ENCODE data around the gene ZDHHC18. TPM values are rescaled to one million over a fixed set of nuclear protein-coding genes. Genes with fewer than 3 reads are reported as not detected.

ZDHHC18 gene
- polyA plus RNA-seq, 2 donors = 14.4 to 15.0 TPM

- WGBS, 2 donors = 91 to 92% methylated on average over 2 of the region's 2 CpGs
- Histone ChIP-seq H3K4me3 (ENCODE audit: low read depth in 1 of 2, low read length in 2 of 2) (no peak overlapping the region), H3K27me3 (ENCODE audit: control insufficient read depth in 1 of 2, insufficient read depth in 2 of 2, low read length in 2 of 2) (no peaks in the 10 kb centered on the region), H3K9me3 (ENCODE audit: control insufficient read depth in 2 of 2, insufficient read depth in 1 of 2, low read depth in 1 of 2, low read length in 1 of 2) (no peaks in the 10 kb centered on the region), H3K27ac (ENCODE audit: low read depth in 2 of 2, low read length in 1 of 2) (no peak overlapping the region), H3K4me1 (ENCODE audit: control insufficient read depth in 2 of 2, insufficient read depth in 2 of 2, low read length in 1 of 2) (no peaks in the 10 kb centered on the region), H3K36me3 (ENCODE audit: control insufficient read depth in 2 of 2, insufficient read depth in 2 of 2, low read length in 1 of 2) (no peaks in the 10 kb centered on the region)
Measured at GRCh38 chr1:26814377-26814776, 12.1 kb upstream of the ZDHHC18 start.

- H3K4me3 ChIP-seq (ENCODE audit: low read depth in 1 of 2, low read length in 2 of 2) = no peak overlapping the region
- H3K36me3 ChIP-seq (ENCODE audit: control insufficient read depth in 2 of 2, insufficient read depth in 2 of 2, low read length in 1 of 2) = no peaks in the 10 kb centered on the region
- no peaks in the 10 kb centered on the region for H3K27me3 ChIP-seq (ENCODE audit: control insufficient read depth in 1 of 2, insufficient read depth in 2 of 2, low read length in 2 of 2)
- no peaks in the 10 kb centered on the region for H3K9me3 ChIP-seq (ENCODE audit: control insufficient read depth in 2 of 2, insufficient read depth in 1 of 2, low read depth in 1 of 2, low read length in 1 of 2)
- no peaks in the 10 kb centered on the region for H3K4me1 ChIP-seq (ENCODE audit: control insufficient read depth in 2 of 2, insufficient read depth in 2 of 2, low read length in 1 of 2)
- 82 to 91% methylated on average over 3 of the region's 3 CpGs for WGBS, 2 donors
- no peak overlapping the region for H3K27ac ChIP-seq (ENCODE audit: low read depth in 2 of 2, low read length in 1 of 2)
Measured at GRCh38 chr1:26814893-26815292, 11.6 kb upstream of the ZDHHC18 start.

GRCh38 chr1:26820784-26821269, 5.7 kb upstream of the ZDHHC18 start:
- no peaks in the 10 kb centered on the region for H3K27me3 ChIP-seq (ENCODE audit: control insufficient read depth in 1 of 2, insufficient read depth in 2 of 2, low read length in 2 of 2)
- WGBS, 2 donors = 60% methylated on average over 4 of the region's 4 CpGs

GRCh38 chr1:26822737-26823395, 3.6 kb upstream of the ZDHHC18 start:
- H3K27me3 ChIP-seq (ENCODE audit: control insufficient read depth in 1 of 2, insufficient read depth in 2 of 2, low read length in 2 of 2) = no peaks in the 10 kb centered on the region
- whole genome bisulfite sequencing, 2 donors = 94 to 96% methylated on average over 4 of the region's 4 CpGs
- H3K4me3 ChIP-seq (ENCODE audit: low read depth in 1 of 2, low read length in 2 of 2) = no peak overlapping the region
- H3K27ac ChIP-seq (ENCODE audit: low read depth in 2 of 2, low read length in 1 of 2) = no peak overlapping the region
- no peaks in the 10 kb centered on the region for H3K36me3 ChIP-seq (ENCODE audit: control insufficient read depth in 2 of 2, insufficient read depth in 2 of 2, low read length in 1 of 2)
- H3K4me1 ChIP-seq (ENCODE audit: control insufficient read depth in 2 of 2, insufficient read depth in 2 of 2, low read length in 1 of 2) = peaks cover 0 to 9% of the 10 kb centered on the region in 2 donors
- no peaks in the 10 kb centered on the region for H3K9me3 ChIP-seq (ENCODE audit: control insufficient read depth in 2 of 2, insufficient read depth in 1 of 2, low read depth in 1 of 2, low read length in 1 of 2)

More at GRCh38 chr1:26820784-26821269, 5.7 kb upstream of the ZDHHC18 start:
- H3K36me3 ChIP-seq (ENCODE audit: control insufficient read depth in 2 of 2, insufficient read depth in 2 of 2, low read length in 1 of 2) = no peaks in the 10 kb centered on the region
- no peaks in the 10 kb centered on the region for H3K9me3 ChIP-seq (ENCODE audit: control insufficient read depth in 2 of 2, insufficient read depth in 1 of 2, low read depth in 1 of 2, low read length in 1 of 2)
- H3K4me1 ChIP-seq (ENCODE audit: control insufficient read depth in 2 of 2, insufficient read depth in 2 of 2, low read length in 1 of 2) = no peaks in the 10 kb centered on the region
- H3K4me3 ChIP-seq (ENCODE audit: low read depth in 1 of 2, low read length in 2 of 2) = no peak overlapping the region
- no peak overlapping the region for H3K27ac ChIP-seq (ENCODE audit: low read depth in 2 of 2, low read length in 1 of 2)

- Histone ChIP-seq H3K36me3 (ENCODE audit: control insufficient read depth in 2 of 2, insufficient read depth in 2 of 2, low read length in 1 of 2) (no peaks in the 10 kb centered on the region), H3K27ac (ENCODE audit: low read depth in 2 of 2, low read length in 1 of 2) (peak overlapping the region; percentile 77 to 95)
Measured at GRCh38 chr1:26824731-26825130, 1.8 kb upstream of the ZDHHC18 start.

GRCh38 chr1:26827106-26827604, 667 bp downstream of the ZDHHC18 start:
- Histone ChIP-seq H3K4me1 (ENCODE audit: control insufficient read depth in 2 of 2, insufficient read depth in 2 of 2, low read length in 1 of 2) (peaks cover 0 to 23% of the 10 kb centered on the region in 2 donors), H3K36me3 (ENCODE audit: control insufficient read depth in 2 of 2, insufficient read depth in 2 of 2, low read length in 1 of 2) (peaks cover 0 to 7% of the 10 kb centered on the region in 2 donors), H3K27ac (ENCODE audit: low read depth in 2 of 2, low read length in 1 of 2) (peak overlapping the region; percentile 69 to 77), H3K27me3 (ENCODE audit: control insufficient read depth in 1 of 2, insufficient read depth in 2 of 2, low read length in 2 of 2) (no peaks in the 10 kb centered on the region), H3K4me3 (ENCODE audit: low read depth in 1 of 2, low read length in 2 of 2) (peak overlapping the region; percentile 70 to 89), H3K9me3 (ENCODE audit: control insufficient read depth in 2 of 2, insufficient read depth in 1 of 2, low read depth in 1 of 2, low read length in 1 of 2) (no peaks in the 10 kb centered on the region)
- WGBS, 2 donors = 2% methylated on average over 14 to 17 of the region's 17 CpGs

More at GRCh38 chr1:26824731-26825130, 1.8 kb upstream of the ZDHHC18 start:
- H3K9me3 ChIP-seq (ENCODE audit: control insufficient read depth in 2 of 2, insufficient read depth in 1 of 2, low read depth in 1 of 2, low read length in 1 of 2) = no peaks in the 10 kb centered on the region
- peaks cover 0 to 18% of the 10 kb centered on the region in 2 donors for H3K4me1 ChIP-seq (ENCODE audit: control insufficient read depth in 2 of 2, insufficient read depth in 2 of 2, low read length in 1 of 2)
- WGBS, 2 donors = 58 to 59% methylated on average over 3 of the region's 3 CpGs
- H3K27me3 ChIP-seq (ENCODE audit: control insufficient read depth in 1 of 2, insufficient read depth in 2 of 2, low read length in 2 of 2) = no peaks in the 10 kb centered on the region
- no peak overlapping the region for H3K4me3 ChIP-seq (ENCODE audit: low read depth in 1 of 2, low read length in 2 of 2)

GRCh38 chr1:26827663-26828062, 1.2 kb downstream of the ZDHHC18 start:
- Histone ChIP-seq H3K27ac (ENCODE audit: low read depth in 2 of 2, low read length in 1 of 2) (peak overlapping the region in 1 of 2 donors; percentile 4), H3K4me1 (ENCODE audit: control insufficient read depth in 2 of 2, insufficient read depth in 2 of 2, low read length in 1 of 2) (peaks cover 0 to 23% of the 10 kb centered on the region in 2 donors), H3K9me3 (ENCODE audit: control insufficient read depth in 2 of 2, insufficient read depth in 1 of 2, low read depth in 1 of 2, low read length in 1 of 2) (no peaks in the 10 kb centered on the region), H3K36me3 (ENCODE audit: control insufficient read depth in 2 of 2, insufficient read depth in 2 of 2, low read length in 1 of 2) (peaks cover 3 to 12% of the 10 kb centered on the region in 2 donors), H3K4me3 (ENCODE audit: low read depth in 1 of 2, low read length in 2 of 2) (peak overlapping the region; percentile 70 to 89), H3K27me3 (ENCODE audit: control insufficient read depth in 1 of 2, insufficient read depth in 2 of 2, low read length in 2 of 2) (no peaks in the 10 kb centered on the region)
- 18 to 32% methylated on average over 11 of the region's 11 CpGs for WGBS, 2 donors

- Histone ChIP-seq H3K4me1 (ENCODE audit: control insufficient read depth in 2 of 2, insufficient read depth in 2 of 2, low read length in 1 of 2) (peaks cover 0 to 23% of the 10 kb centered on the region in 2 donors), H3K36me3 (ENCODE audit: control insufficient read depth in 2 of 2, insufficient read depth in 2 of 2, low read length in 1 of 2) (peaks cover 7 to 17% of the 10 kb centered on the region in 2 donors), H3K27ac (ENCODE audit: low read depth in 2 of 2, low read length in 1 of 2) (peak overlapping the region in 1 of 2 donors; percentile 44), H3K9me3 (ENCODE audit: control insufficient read depth in 2 of 2, insufficient read depth in 1 of 2, low read depth in 1 of 2, low read length in 1 of 2) (no peaks in the 10 kb centered on the region), H3K27me3 (ENCODE audit: control insufficient read depth in 1 of 2, insufficient read depth in 2 of 2, low read length in 2 of 2) (no peaks in the 10 kb centered on the region), H3K4me3 (ENCODE audit: low read depth in 1 of 2, low read length in 2 of 2) (peak overlapping the region in 1 of 2 donors; percentile 15)
- 49% methylated on average over 4 of the region's 4 CpGs for WGBS, 2 donors
Measured at GRCh38 chr1:26828411-26828991, 2.0 kb downstream of the ZDHHC18 start.

GRCh38 chr1:26829184-26829911, 2.9 kb downstream of the ZDHHC18 start:
- Histone ChIP-seq H3K4me1 (ENCODE audit: control insufficient read depth in 2 of 2, insufficient read depth in 2 of 2, low read length in 1 of 2) (peaks cover 0 to 23% of the 10 kb centered on the region in 2 donors), H3K9me3 (ENCODE audit: control insufficient read depth in 2 of 2, insufficient read depth in 1 of 2, low read depth in 1 of 2, low read length in 1 of 2) (no peaks in the 10 kb centered on the region), H3K36me3 (ENCODE audit: control insufficient read depth in 2 of 2, insufficient read depth in 2 of 2, low read length in 1 of 2) (peaks cover 13 to 25% of the 10 kb centered on the region in 2 donors), H3K4me3 (ENCODE audit: low read depth in 1 of 2, low read length in 2 of 2) (no peak overlapping the region), H3K27me3 (ENCODE audit: control insufficient read depth in 1 of 2, insufficient read depth in 2 of 2, low read length in 2 of 2) (no peaks in the 10 kb centered on the region), H3K27ac (ENCODE audit: low read depth in 2 of 2, low read length in 1 of 2) (no peak overlapping the region)
- WGBS, 2 donors = 80 to 85% methylated on average over 6 of the region's 6 CpGs

All from esophagus (tissue), 2 donors.